HCT116 (cell line): ENCODE measurements around the gene CENPE. TPM values are rescaled to one million over a fixed set of nuclear protein-coding genes. Genes with fewer than 3 reads are reported as not detected.

ENCODE experiments used
- ATAC-seq: fragments of 200-7000 bp; cut with Tn5 transposase; 2 replicates; pipeline ENCODE4 v1.9.1; 2020; ENCODE audit warnings: mild to moderate bottlenecking, moderate library complexity
- BruUV-seq: library from RNA; stranded (reverse); fragments of 400-500 nt; replicated peaks from 2 replicates; lab custom pipeline; 2021; lab: Mats Ljungman, UMichigan
- CTCF ChIA-PET: fragments of 300-600 bp; sonication (Branson Sonifier 250); formaldehyde crosslinking; loops from one replicate; lab custom pipeline; 2021; ENCODE audit warnings: antibody characterized with exemption; lab: Charles Lee
- POLR2A ChIA-PET: fragments of 300-600, 350-600 bp; sonication (Branson Sonifier 250); formaldehyde crosslinking; loops from one replicate; lab custom pipeline; 2021; ENCODE audit warnings: antibody characterized with exemption; lab: Charles Lee
- RAD21 ChIA-PET, 2 experiments: fragments of 300-600 bp; sonication (Branson Sonifier 250); formaldehyde crosslinking; loops; one replicate each; lab custom pipeline; 2023; ENCODE audit warnings: low total read pairs in 2 of 2; ENCODE audit not compliant: uncharacterized antibody in 2 of 2, unreplicated experiment in 2 of 2, low non-redundant PET in 1 of 2; lab: Charles Lee
- DNase-seq: peaks from one replicate; pipeline ENCODE4 v3.0.0-alpha.2; 2010; ENCODE audit warnings: low read depth, low spot score
- H2AFZ ChIP-seq: fragments of 200-600 bp; shearing (Covaris generic), sonication (generic); 2 replicates; pipeline ENCODE4 v1.6.1; 2017; ENCODE audit warnings: low read depth, mixed run types, mixed read lengths, antibody characterized with exemption, low read length; ENCODE audit not compliant: poor library complexity, severe bottlenecking
- H3K27ac ChIP-seq: 2 replicates; pipeline ENCODE4 v1.5.1; 2012; ENCODE audit warnings: low read depth, low read length
- H3K27me3 ChIP-seq: fragments of 200-600 bp; sonication (generic); 2 replicates; pipeline ENCODE4 v1.6.1; 2016; ENCODE audit warnings: mixed run types, low read length, mixed read lengths; ENCODE audit not compliant: insufficient read depth
- H3K36me3 ChIP-seq, 2 experiments: fragments of 200-500 bp in 1 of 2; fragments of 200-600 bp in 1 of 2; sonication (Bioruptor generic) in 1 of 2; sonication (generic) in 1 of 2; 2 replicates each; pipeline versions ENCODE4 v1.5.1 to v1.6.1; 2014 to 2016; ENCODE audit warnings: low read length in 2 of 2, inconsistent platforms in 1 of 2, mixed read lengths in 1 of 2, mixed run types in 1 of 2; ENCODE audit not compliant: insufficient read depth in 2 of 2, control insufficient read depth in 1 of 2
- H3K4me1 ChIP-seq, 2 experiments: fragments of 200-600 bp in 1 of 2; sonication (generic) in 1 of 2; 2 replicates each; pipeline versions ENCODE4 v1.5.1 to v1.6.1; 2012 to 2017; ENCODE audit warnings: low read length in 2 of 2, inconsistent platforms in 1 of 2, mild to moderate bottlenecking in 1 of 2, mixed read lengths in 1 of 2, mixed run types in 1 of 2, moderate library complexity in 1 of 2; ENCODE audit not compliant: insufficient read depth in 2 of 2, control insufficient read depth in 1 of 2
- H3K4me2 ChIP-seq: fragments of 200-600 bp; sonication (generic); 2 replicates; pipeline ENCODE4 v1.6.1; 2017; ENCODE audit warnings: mixed run types, low read length, mixed read lengths
- H3K4me3 ChIP-seq, 2 experiments: fragments of 200-600 bp in 1 of 2; sonication (generic) in 1 of 2; replicated peaks in 1 of 2; 2 replicates each; pipeline ENCODE4 v1.5.1; 2011 to 2016; ENCODE audit warnings: low read length in 2 of 2, control low read depth in 1 of 2, low read depth in 1 of 2, mild to moderate bottlenecking in 1 of 2, mixed read lengths in 1 of 2, mixed run types in 1 of 2
- H3K79me2 ChIP-seq: fragments of 200-600 bp; sonication (generic); 2 replicates; pipeline ENCODE4 v1.6.1; 2017; ENCODE audit warnings: mild to moderate bottlenecking, mixed run types, low read length, moderate library complexity, mixed read lengths; ENCODE audit not compliant: insufficient read depth
- H3K9ac ChIP-seq: fragments of 200-600 bp; sonication (generic); 2 replicates; pipeline ENCODE4 v1.6.1; 2016; ENCODE audit warnings: low read length, mixed read lengths
- H3K9me2 ChIP-seq: fragments of 200-600 bp; sonication (generic), shearing (Covaris generic); 2 replicates; pipeline ENCODE4 v1.6.1; 2017; ENCODE audit warnings: mixed run types, mild to moderate bottlenecking, moderate library complexity; ENCODE audit not compliant: insufficient read depth
- H3K9me3 ChIP-seq, 2 experiments: fragments of 200-500 bp in 1 of 2; fragments of 200-600 bp in 1 of 2; sonication (Bioruptor generic) in 1 of 2; sonication (generic) in 1 of 2; 2 replicates each; pipeline ENCODE4 v1.6.1; 2014 to 2017; ENCODE audit warnings: low read length in 2 of 2, mixed read lengths in 2 of 2, inconsistent platforms in 1 of 2, low read depth in 1 of 2, mild to moderate bottlenecking in 1 of 2, mixed run types in 1 of 2, moderate library complexity in 1 of 2; ENCODE audit not compliant: control insufficient read depth in 1 of 2, insufficient read depth in 1 of 2
- H4K20me1 ChIP-seq: fragments of 200-600 bp; sonication (generic), shearing (Covaris generic); 2 replicates; pipeline ENCODE4 v1.6.1; 2017; ENCODE audit warnings: mixed run types, mild to moderate bottlenecking, moderate library complexity; ENCODE audit not compliant: insufficient read depth
- ATF3 ChIP-seq: IDR thresholded peaks from 2 replicates; pipeline ENCODE4 v1.6.1; 2012
- CBX3 ChIP-seq: IDR thresholded peaks from 2 replicates; pipeline ENCODE4 v1.6.1; 2012; ENCODE audit warnings: low read depth
- CEBPB ChIP-seq: IDR thresholded peaks from 2 replicates; pipeline ENCODE4 v1.6.1; 2012; ENCODE audit warnings: low read depth
- EGR1 ChIP-seq: IDR thresholded peaks from 2 replicates; pipeline ENCODE4 v1.6.1; 2012; ENCODE audit warnings: low read depth
- EZH2 ChIP-seq: fragments of 200-600 bp; sonication (generic); IDR thresholded peaks from 2 replicates; pipeline ENCODE4 v1.6.1; 2017; ENCODE audit warnings: antibody characterized with exemption, mixed run types
- EZH2phosphoT487 ChIP-seq: fragments of 200-600 bp; IDR thresholded peaks from 2 replicates; pipeline ENCODE4 v1.6.1; 2018; ENCODE audit warnings: antibody characterized with exemption, borderline replicate concordance
- FOSL1 ChIP-seq: IDR thresholded peaks from 2 replicates; pipeline ENCODE4 v1.6.1; 2012; ENCODE audit warnings: low read depth
- JUND ChIP-seq: IDR thresholded peaks from 2 replicates; pipeline ENCODE4 v1.6.1; 2012
- MAX ChIP-seq: IDR thresholded peaks from 2 replicates; pipeline ENCODE4 v1.6.1; 2012
- POLR2A ChIP-seq: IDR thresholded peaks from 2 replicates; pipeline ENCODE4 v1.7.0; 2011; ENCODE audit warnings: borderline replicate concordance; ENCODE audit not compliant: insufficient read depth, insufficient read length; ENCODE audit errors: extremely low read depth
- POLR2AphosphoS5 ChIP-seq: IDR thresholded peaks from 2 replicates; pipeline ENCODE4 v1.6.1; 2011; ENCODE audit warnings: mild to moderate bottlenecking, low read depth, low read length, moderate library complexity
- RAD21 ChIP-seq: IDR thresholded peaks from 2 replicates; pipeline ENCODE4 v1.6.1; 2012; ENCODE audit warnings: low read depth, mild to moderate bottlenecking
- SIN3A ChIP-seq: IDR thresholded peaks from 2 replicates; pipeline ENCODE4 v1.6.1; 2012; ENCODE audit warnings: low read depth
- SRF ChIP-seq: IDR thresholded peaks from 2 replicates; pipeline ENCODE4 v1.6.1; 2012; ENCODE audit warnings: low read depth
- TCF7L2 ChIP-seq: IDR thresholded peaks from 2 replicates; pipeline ENCODE4 v1.7.0; 2011; ENCODE audit warnings: borderline replicate concordance, inconsistent platforms; ENCODE audit not compliant: insufficient read depth, insufficient read length; ENCODE audit errors: extremely low read depth
- YY1 ChIP-seq: IDR thresholded peaks from 2 replicates; pipeline ENCODE4 v1.6.1; 2011; ENCODE audit warnings: low read length, low read depth, moderate library complexity, mild to moderate bottlenecking; ENCODE audit not compliant: insufficient replicate concordance; ENCODE audit errors: extremely low read depth
- ZNF274 ChIP-seq: fragments of 200-500 bp; sonication (Bioruptor generic); IDR thresholded peaks from 2 replicates; pipeline ENCODE4 v1.6.1; 2014; ENCODE audit warnings: mild to moderate bottlenecking, low read depth, low read length, inconsistent platforms
- intact Hi-C: fragments of 100-400 bp; cut with micrococcal nuclease; formaldehyde crosslinking; loops from 2 replicates; pipeline ENCODE4 v1.10.0; 2022
- total RNA-seq: library from RNA; stranded (reverse); gene quantifications from one replicate; pipeline ENCODE4 v1.2.1, GENCODE V29; 2021; ENCODE audit not compliant: unreplicated experiment
- TF ChIP-seq, protein P1 (sequence below), 3 experiments: fragments of 200-600 bp in 1 of 3; sonication (generic) in 1 of 3; IDR thresholded peaks in 2 of 3; conservative IDR thresholded peaks in 1 of 3; 2 replicates each; pipeline ENCODE4 v1.5.1; 2012 to 2017; ENCODE audit warnings: low read depth in 2 of 3, low read length in 2 of 3, antibody characterized with exemption in 1 of 3, borderline replicate concordance in 1 of 3, control low read depth in 1 of 3, mild to moderate bottlenecking in 1 of 3, mixed read lengths in 1 of 3, mixed run types in 1 of 3, moderate library complexity in 1 of 3; ENCODE audit not compliant: insufficient read depth in 1 of 3

Gene CENPE
- total RNA-seq, 1 experiment from 2014 or later, result 31.3 TPM

DNA sequence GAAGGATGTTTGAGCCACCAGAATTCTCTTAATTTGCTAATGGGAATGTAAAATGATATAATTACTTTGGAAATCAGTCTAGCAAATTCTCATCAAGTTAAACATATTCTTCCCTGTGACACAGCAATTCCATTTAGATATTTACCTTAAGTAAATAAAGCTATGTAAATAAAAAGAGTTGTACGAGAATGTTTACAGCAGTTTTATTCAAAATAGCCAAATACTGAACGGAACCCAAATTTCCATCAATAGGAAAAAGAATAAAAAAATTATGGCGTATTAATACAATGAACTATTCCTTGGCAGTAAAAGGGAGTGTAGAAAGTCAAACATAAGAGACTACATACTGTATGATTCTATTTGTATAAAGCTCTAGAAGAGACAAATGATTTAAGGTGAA lies 45.8 kb downstream of the CENPE start:
- no peaks in the 10 kb centered on the region for H3K9me2 ChIP-seq
- no peaks in the 10 kb centered on the region for H3K79me2 ChIP-seq
- ChIA-PET CTCF (no interaction called here), RAD21 (no interaction called here), POLR2A (no interaction called here)
- BruUV-seq, result no TSS peak
- no peak overlapping the region for H3K9ac ChIP-seq
- H3K9me3 ChIP-seq, result peaks cover 0 to 6% of the 10 kb centered on the region in 2 experiments; a peak in 1 of 4 replicates
- H3K27ac ChIP-seq, result no peak overlapping the region
- no peaks in the 10 kb centered on the region for H3K27me3 ChIP-seq
- no peak overlapping the region for H3K4me2 ChIP-seq
- no peak overlapping the region for H3K4me3 ChIP-seq
- no peak for DNase-seq
- intact Hi-C loops, result no loop called here
- H3K36me3 ChIP-seq, result peaks cover 23 to 52% of the 10 kb centered on the region in 2 experiments
- no peak overlapping the region for H2AFZ ChIP-seq
- no peak for ATAC-seq
- TF ChIP-seq RAD21 (no peak), CBX3 (no peak), ATF3 (no peak), ZNF274 (no peak), EGR1 (no peak), TCF7L2 (no peak), YY1 (no peak), EZH2phosphoT487 (no peak), POLR2A (no peak), SRF (no peak)
- TF ChIP-seq, all 23 proteins: peak for 0
- H4K20me1 ChIP-seq, result no peaks in the 10 kb centered on the region
- peaks cover 0 to 8% of the 10 kb centered on the region in 2 experiments; a peak in 2 of 4 replicates for H3K4me1 ChIP-seq

GRCh38 chr4:103150677-103151076 lies 47.5 kb downstream of the CENPE start:
- no TSS peak for BruUV-seq
- no peak for TF ChIP-seq RAD21
- no peak for TF ChIP-seq EZH2
- no peak for TF ChIP-seq MAX
- TF ChIP-seq SIN3A, result no peak
- no peak for TF ChIP-seq CEBPB
- no peak for TF ChIP-seq ZNF274
- TF ChIP-seq FOSL1, result no peak
- no peak for TF ChIP-seq YY1
- no peak for TF ChIP-seq JUND
- TF ChIP-seq POLR2AphosphoS5, result no peak
- TF ChIP-seq, protein P1, sequence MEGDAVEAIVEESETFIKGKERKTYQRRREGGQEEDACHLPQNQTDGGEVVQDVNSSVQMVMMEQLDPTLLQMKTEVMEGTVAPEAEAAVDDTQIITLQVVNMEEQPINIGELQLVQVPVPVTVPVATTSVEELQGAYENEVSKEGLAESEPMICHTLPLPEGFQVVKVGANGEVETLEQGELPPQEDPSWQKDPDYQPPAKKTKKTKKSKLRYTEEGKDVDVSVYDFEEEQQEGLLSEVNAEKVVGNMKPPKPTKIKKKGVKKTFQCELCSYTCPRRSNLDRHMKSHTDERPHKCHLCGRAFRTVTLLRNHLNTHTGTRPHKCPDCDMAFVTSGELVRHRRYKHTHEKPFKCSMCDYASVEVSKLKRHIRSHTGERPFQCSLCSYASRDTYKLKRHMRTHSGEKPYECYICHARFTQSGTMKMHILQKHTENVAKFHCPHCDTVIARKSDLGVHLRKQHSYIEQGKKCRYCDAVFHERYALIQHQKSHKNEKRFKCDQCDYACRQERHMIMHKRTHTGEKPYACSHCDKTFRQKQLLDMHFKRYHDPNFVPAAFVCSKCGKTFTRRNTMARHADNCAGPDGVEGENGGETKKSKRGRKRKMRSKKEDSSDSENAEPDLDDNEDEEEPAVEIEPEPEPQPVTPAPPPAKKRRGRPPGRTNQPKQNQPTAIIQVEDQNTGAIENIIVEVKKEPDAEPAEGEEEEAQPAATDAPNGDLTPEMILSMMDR (IDR thresholded peaks at IDR 0.05 in 2 of 3, conservative IDR thresholded peaks at IDR 0.05 in 1 of 3; ENCODE audit: borderline replicate concordance in 1 of 3, insufficient read depth in 1 of 3, low read depth in 2 of 3, low read length in 2 of 3), result no peak
- TF ChIP-seq TCF7L2, result no peak

More at GRCh38 chr4:103150677-103151076, 47.5 kb downstream of the CENPE start:
- no peaks in the 10 kb centered on the region for H3K79me2 ChIP-seq
- peaks cover 23 to 46% of the 10 kb centered on the region in 2 experiments for H3K36me3 ChIP-seq
- DNase-seq (no peak), ATAC-seq (no peak)
- ChIA-PET CTCF (no interaction called here), POLR2A (no interaction called here), RAD21 (no interaction called here)
- H3K27me3 ChIP-seq, result no peaks in the 10 kb centered on the region
- no peaks in the 10 kb centered on the region for H3K9me2 ChIP-seq
- H3K4me2 ChIP-seq, result no peak overlapping the region
- H2AFZ ChIP-seq, result no peak overlapping the region
- no peaks in the 10 kb centered on the region for H3K9me3 ChIP-seq
- H3K4me1 ChIP-seq, result peaks cover 0 to 8% of the 10 kb centered on the region in 2 experiments; a peak in 2 of 4 replicates
- intact Hi-C loops, result no loop called here
- no peak overlapping the region for H3K4me3 ChIP-seq
- no peaks in the 10 kb centered on the region for H4K20me1 ChIP-seq
- no peak overlapping the region for H3K27ac ChIP-seq
- H3K9ac ChIP-seq, result no peak overlapping the region
